ENCODE results near the gene RNF223. TPM values are rescaled to one million over a fixed set of nuclear protein-coding genes. Genes with fewer than 3 reads are reported as not detected.

The RNF223 gene
- polyA plus RNA-seq, 2 of the 4 experiments (the other 2 are of a cell fraction) = 0.08 TPM; not detected in 1

- CTCF ChIA-PET = interaction anchor here (0.6 to 2.3 kb wide), 6 partner anchors 10 to 70 kb away, joined by 3 to 10 read pairs (median 4); no protein-coding TSS in a partner anchor
- H3K9me3 ChIP-seq = no peaks in the 10 kb centered on the region
- POLR2A ChIA-PET = no interaction called here
- DNase-seq (ENCODE audit: low read depth in 1 of 2, low spot score in 1 of 2) (no peak), FAIRE-seq (no peak), ATAC-seq (no peak)
- no peak overlapping the region for H3K4me2 ChIP-seq
- H3K4me3 ChIP-seq = no peak overlapping the region
- 100% methylated on average over 1 of the region's 18 CpGs for WGBS (ENCODE audit: missing lambda C conversion rate)
- no peak for TF ChIP-seq SREBF2 (IDR thresholded peaks at IDR 0.05)
- TF ChIP-seq GATA3 (IDR thresholded peaks at IDR 0.05; ENCODE audit: borderline replicate concordance) = no peak
- TF ChIP-seq EHF (CRISPR knock-in tag; IDR thresholded peaks at IDR 0.05) = no peak
- TF ChIP-seq KDM1A (IDR thresholded peaks at IDR 0.05; ENCODE audit: low read depth) = no peak
- no peak for TF ChIP-seq ZNF302 (CRISPR knock-in tag; IDR thresholded peaks at IDR 0.05)
- TF ChIP-seq EHMT2 (IDR thresholded peaks at IDR 0.05; ENCODE audit: low read depth) = no peak
- no peak for TF ChIP-seq ATOH8 (CRISPR knock-in tag; IDR thresholded peaks at IDR 0.05; ENCODE audit: low read depth)
- no peak for TF ChIP-seq MAX (IDR thresholded peaks at IDR 0.05)
- no peak for TF ChIP-seq ELK1 (IDR thresholded peaks at IDR 0.05; ENCODE audit: low read depth, low read length)
- H3K27ac ChIP-seq = no peak overlapping the region
- peaks cover 10% of the 10 kb centered on the region for H3K4me1 ChIP-seq
Measured at GRCh38 chr1:1054099-1054700, 19.9 kb downstream of the RNF223 start.

GRCh38 chr1:1053682-1054081 lies 20.4 kb downstream of the RNF223 start:
- H3K9me3 ChIP-seq = no peaks in the 10 kb centered on the region
- no peak for TF ChIP-seq BCL3 (IDR thresholded peaks at IDR 0.05)
- ChIA-PET CTCF (interaction anchor here (0.6 to 2.3 kb wide), 6 partner anchors 11 to 69 kb away, joined by 3 to 10 read pairs (median 4); no protein-coding TSS in a partner anchor), POLR2A (no interaction called here)
- WGBS (ENCODE audit: missing lambda C conversion rate) = 80% methylated on average over 1 of the region's 18 CpGs
- FAIRE-seq (no peak), ATAC-seq (no peak), DNase-seq (ENCODE audit: low read depth in 1 of 2, low spot score in 1 of 2) (no peak)
- H3K27ac ChIP-seq = no peak overlapping the region
- H3K4me2 ChIP-seq = no peak overlapping the region
- H3K4me1 ChIP-seq = peaks cover 8% of the 10 kb centered on the region
- no peak overlapping the region for H3K4me3 ChIP-seq

GRCh38 chr1:1053022-1053421 lies 21.1 kb downstream of the RNF223 start:
- CTCF ChIA-PET = interaction anchor here (2.3 kb wide), 1 partner anchor 37 kb away, joined by 10 read pairs; no protein-coding TSS in a partner anchor
- Histone ChIP-seq H3K27ac (no peak overlapping the region), H3K4me2 (no peak overlapping the region), H3K9me3 (no peaks in the 10 kb centered on the region), H3K4me1 (peaks cover 2% of the 10 kb centered on the region; the same call in 1 of the 3 replicates), H3K4me3 (no peak overlapping the region)
- FAIRE-seq = no peak
- 92% methylated on average over 15 of the region's 15 CpGs for WGBS (ENCODE audit: missing lambda C conversion rate)
- TF ChIP-seq KDM5A (IDR thresholded peaks at IDR 0.05) (no peak), NR3C1 (IDR thresholded peaks at IDR 0.05) (no peak), HOXB13 (CRISPR knock-in tag; IDR thresholded peaks at IDR 0.05; ENCODE audit: low read depth) (no peak), HDAC2 (IDR thresholded peaks at IDR 0.05) (no peak), HMGXB4 (CRISPR knock-in tag; IDR thresholded peaks at IDR 0.05; ENCODE audit: borderline replicate concordance) (no peak), EHF (CRISPR knock-in tag; IDR thresholded peaks at IDR 0.05) (no peak)
- no peak for ATAC-seq
- DNase-seq (ENCODE audit: low read depth in 1 of 2, low spot score in 1 of 2) = no peak
- POLR2A ChIA-PET = no interaction called here
